Anterior cingulate cortex (tissue), 58 donors: ENCODE measurements around the gene ATL1.

ENCODE experiments used
- DNase-seq, 58 donors: peaks; one replicate each; lab custom pipeline; 2025; lab: John Stamatoyannopoulos, UW

Gene ATL1

GRCh38 chr14:50677527-50678063 is 117.7 kb downstream of the ATL1 start:
- DNase-seq = no peak

- DNase-seq = no peak
Measured at GRCh38 chr14:50678163-50678562, 118.2 kb downstream of the ATL1 start.

- no peak for DNase-seq
Measured at GRCh38 chr14:50679674-50680073, 119.7 kb downstream of the ATL1 start.
